Measurements from ENCODE around the gene MBOAT1.

The MBOAT1 gene

GRCh38 chr6:20254295-20254694 is 42.0 kb upstream of the MBOAT1 start:
- TF ChIP-seq POLR2AphosphoS5 (IDR thresholded peaks at IDR 0.05; ENCODE audit: low read depth, low read length) (no peak), FOXP2 (optimal IDR thresholded peaks at IDR 0.05; ENCODE audit: borderline replicate concordance, extremely low read depth, extremely low read length, insufficient read depth) (no peak), SIN3A (IDR thresholded peaks at IDR 0.05; ENCODE audit: borderline replicate concordance, insufficient read depth, low read length) (no peak), TAF1 (IDR thresholded peaks at IDR 0.05; ENCODE audit: borderline replicate concordance, insufficient read depth, low read length) (no peak)
- TF ChIP-seq, protein P1, sequence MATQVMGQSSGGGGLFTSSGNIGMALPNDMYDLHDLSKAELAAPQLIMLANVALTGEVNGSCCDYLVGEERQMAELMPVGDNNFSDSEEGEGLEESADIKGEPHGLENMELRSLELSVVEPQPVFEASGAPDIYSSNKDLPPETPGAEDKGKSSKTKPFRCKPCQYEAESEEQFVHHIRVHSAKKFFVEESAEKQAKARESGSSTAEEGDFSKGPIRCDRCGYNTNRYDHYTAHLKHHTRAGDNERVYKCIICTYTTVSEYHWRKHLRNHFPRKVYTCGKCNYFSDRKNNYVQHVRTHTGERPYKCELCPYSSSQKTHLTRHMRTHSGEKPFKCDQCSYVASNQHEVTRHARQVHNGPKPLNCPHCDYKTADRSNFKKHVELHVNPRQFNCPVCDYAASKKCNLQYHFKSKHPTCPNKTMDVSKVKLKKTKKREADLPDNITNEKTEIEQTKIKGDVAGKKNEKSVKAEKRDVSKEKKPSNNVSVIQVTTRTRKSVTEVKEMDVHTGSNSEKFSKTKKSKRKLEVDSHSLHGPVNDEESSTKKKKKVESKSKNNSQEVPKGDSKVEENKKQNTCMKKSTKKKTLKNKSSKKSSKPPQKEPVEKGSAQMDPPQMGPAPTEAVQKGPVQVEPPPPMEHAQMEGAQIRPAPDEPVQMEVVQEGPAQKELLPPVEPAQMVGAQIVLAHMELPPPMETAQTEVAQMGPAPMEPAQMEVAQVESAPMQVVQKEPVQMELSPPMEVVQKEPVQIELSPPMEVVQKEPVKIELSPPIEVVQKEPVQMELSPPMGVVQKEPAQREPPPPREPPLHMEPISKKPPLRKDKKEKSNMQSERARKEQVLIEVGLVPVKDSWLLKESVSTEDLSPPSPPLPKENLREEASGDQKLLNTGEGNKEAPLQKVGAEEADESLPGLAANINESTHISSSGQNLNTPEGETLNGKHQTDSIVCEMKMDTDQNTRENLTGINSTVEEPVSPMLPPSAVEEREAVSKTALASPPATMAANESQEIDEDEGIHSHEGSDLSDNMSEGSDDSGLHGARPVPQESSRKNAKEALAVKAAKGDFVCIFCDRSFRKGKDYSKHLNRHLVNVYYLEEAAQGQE (IDR thresholded peaks at IDR 0.05; ENCODE audit: insufficient read depth in 1 of 2, low read depth in 2 of 2, low read length in 2 of 2): no peak

- TF ChIP-seq, protein P1 (IDR thresholded peaks at IDR 0.05; ENCODE audit: insufficient read depth in 1 of 2, low read depth in 2 of 2, low read length in 2 of 2): no peak
- TF ChIP-seq POLR2AphosphoS5 (IDR thresholded peaks at IDR 0.05; ENCODE audit: low read depth, low read length): no peak
- TF ChIP-seq SIN3A (IDR thresholded peaks at IDR 0.05; ENCODE audit: borderline replicate concordance, insufficient read depth, low read length): no peak
- no peak for TF ChIP-seq FOXP2 (optimal IDR thresholded peaks at IDR 0.05; ENCODE audit: borderline replicate concordance, extremely low read depth, extremely low read length, insufficient read depth)
- TF ChIP-seq TAF1 (IDR thresholded peaks at IDR 0.05; ENCODE audit: borderline replicate concordance, insufficient read depth, low read length): no peak
Measured at GRCh38 chr6:20253021-20253420, 40.8 kb upstream of the MBOAT1 start.

DNA sequence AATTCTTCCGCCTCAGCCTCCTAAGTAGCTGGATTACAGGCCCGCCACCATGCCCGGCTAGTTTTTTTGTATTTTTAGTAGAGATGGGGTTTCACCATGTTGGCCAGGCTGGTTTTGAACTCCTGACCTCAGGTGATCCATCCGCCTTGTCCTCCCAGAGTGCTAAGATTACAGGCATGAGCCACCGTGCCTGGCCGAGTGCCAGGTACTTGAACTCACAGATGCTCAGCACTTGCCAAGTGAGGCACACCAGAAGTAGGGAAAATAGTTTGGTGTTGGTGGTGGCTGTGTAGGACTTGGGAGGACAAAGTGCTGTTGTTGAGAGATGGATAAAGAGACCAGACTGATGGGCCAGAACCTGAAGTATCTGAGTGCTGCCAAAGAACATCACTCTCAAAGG is 40.0 kb upstream of the MBOAT1 start:
- no peak for TF ChIP-seq TAF1 (IDR thresholded peaks at IDR 0.05; ENCODE audit: borderline replicate concordance, insufficient read depth, low read length)
- no peak for TF ChIP-seq FOXP2 (optimal IDR thresholded peaks at IDR 0.05; ENCODE audit: borderline replicate concordance, extremely low read depth, extremely low read length, insufficient read depth)
- TF ChIP-seq, protein P1 (IDR thresholded peaks at IDR 0.05; ENCODE audit: insufficient read depth in 1 of 2, low read depth in 2 of 2, low read length in 2 of 2): no peak
- no peak for TF ChIP-seq POLR2AphosphoS5 (IDR thresholded peaks at IDR 0.05; ENCODE audit: low read depth, low read length)
- TF ChIP-seq SIN3A (IDR thresholded peaks at IDR 0.05; ENCODE audit: borderline replicate concordance, insufficient read depth, low read length): no peak

DNA sequence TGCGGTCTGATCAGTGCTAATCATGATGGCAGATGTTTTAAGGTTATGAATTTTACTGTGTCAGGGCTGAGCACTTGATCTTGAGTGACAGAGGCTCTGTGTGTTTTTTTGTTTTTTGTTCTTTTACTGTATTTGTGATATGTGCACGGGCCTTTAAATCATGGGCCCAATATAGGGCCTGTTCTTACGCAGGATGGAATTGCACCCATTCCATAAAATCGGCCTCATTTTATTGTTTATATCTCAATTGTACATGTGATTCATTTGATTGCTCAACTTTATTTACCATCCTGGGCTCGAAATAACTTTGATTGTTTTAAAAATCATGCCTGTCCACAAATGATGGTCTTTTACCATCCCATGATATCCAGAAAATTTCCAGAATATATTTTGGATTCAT is 39.3 kb upstream of the MBOAT1 start:
- TF ChIP-seq, protein P1 (IDR thresholded peaks at IDR 0.05; ENCODE audit: insufficient read depth in 1 of 2, low read depth in 2 of 2, low read length in 2 of 2): no peak
- TF ChIP-seq FOXP2 (optimal IDR thresholded peaks at IDR 0.05; ENCODE audit: borderline replicate concordance, extremely low read depth, extremely low read length, insufficient read depth) (no peak), SIN3A (IDR thresholded peaks at IDR 0.05; ENCODE audit: borderline replicate concordance, insufficient read depth, low read length) (no peak), POLR2AphosphoS5 (IDR thresholded peaks at IDR 0.05; ENCODE audit: low read depth, low read length) (no peak), TAF1 (IDR thresholded peaks at IDR 0.05; ENCODE audit: borderline replicate concordance, insufficient read depth, low read length) (no peak)

DNA sequence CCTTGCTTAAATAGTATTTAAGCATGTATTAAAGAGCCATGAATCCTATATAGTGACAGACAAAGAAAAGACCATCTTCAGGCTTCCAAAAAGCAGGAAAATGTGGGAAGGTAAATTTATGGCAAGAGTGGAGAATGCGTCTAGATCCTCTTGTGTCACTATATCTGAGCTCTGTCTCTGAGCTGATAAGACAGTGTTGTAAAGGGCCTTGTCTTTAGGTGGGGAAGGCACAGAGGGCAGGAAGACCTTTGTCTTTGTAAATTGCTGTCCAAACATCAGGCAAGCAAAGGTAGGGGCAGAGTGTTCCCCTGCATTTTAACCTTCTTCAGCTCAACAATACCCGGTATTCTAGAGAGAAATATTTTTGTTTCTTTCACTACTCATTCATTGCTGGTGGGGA is 33.9 kb upstream of the MBOAT1 start:
- no peak for TF ChIP-seq FOXP2 (optimal IDR thresholded peaks at IDR 0.05; ENCODE audit: borderline replicate concordance, extremely low read depth, extremely low read length, insufficient read depth)
- no peak for TF ChIP-seq SIN3A (IDR thresholded peaks at IDR 0.05; ENCODE audit: borderline replicate concordance, insufficient read depth, low read length)
- TF ChIP-seq POLR2AphosphoS5 (IDR thresholded peaks at IDR 0.05; ENCODE audit: low read depth, low read length): no peak
- TF ChIP-seq, protein P1 (IDR thresholded peaks at IDR 0.05; ENCODE audit: insufficient read depth in 1 of 2, low read depth in 2 of 2, low read length in 2 of 2): no peak
- no peak for TF ChIP-seq TAF1 (IDR thresholded peaks at IDR 0.05; ENCODE audit: borderline replicate concordance, insufficient read depth, low read length)
